Measurements from ENCODE around the gene REM2.

REM2 gene

DNA sequence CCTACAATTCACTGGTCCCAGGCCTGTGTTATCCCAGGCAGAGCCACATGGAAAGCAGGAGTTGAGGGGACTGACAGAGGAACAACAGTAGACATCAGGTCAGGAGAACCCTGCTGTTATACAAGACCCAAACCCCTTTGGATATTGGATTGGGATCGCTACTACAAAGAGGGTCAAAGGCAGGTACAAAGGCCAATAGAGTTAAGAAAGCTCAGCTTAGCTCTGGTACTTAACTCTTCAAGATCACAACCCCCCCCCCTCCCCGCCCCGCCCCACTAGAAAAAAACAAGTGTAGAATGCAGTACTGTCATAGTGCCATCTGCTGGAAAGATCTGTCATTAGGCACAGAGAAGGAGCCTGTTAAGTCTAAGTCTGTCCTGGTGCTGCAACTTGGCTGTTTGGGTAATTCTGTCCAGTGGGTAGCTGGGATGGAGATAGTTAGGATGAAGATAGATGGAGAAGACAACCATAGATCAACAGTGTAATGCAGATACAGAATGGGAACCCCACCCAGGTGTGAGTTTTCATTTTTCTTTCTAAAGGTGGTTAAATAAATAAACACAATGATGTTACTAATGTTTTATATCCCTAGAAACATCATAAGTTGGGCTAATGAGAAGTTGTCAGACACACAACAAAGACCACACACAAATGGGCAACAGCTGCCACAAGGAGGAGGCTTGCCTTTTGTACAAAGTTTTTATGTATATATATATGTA lies 17.2 kb downstream of the REM2 start:
- Histone ChIP-seq H3K4me3 (ENCODE audit: control insufficient read depth in 1 of 7, extremely low read depth in 1 of 7, insufficient read depth in 4 of 7, low read depth in 2 of 7, low read length in 6 of 7) (no peak overlapping the region), H3K9me3 (ENCODE audit: control extremely low read depth in 1 of 5, control insufficient read depth in 4 of 5, insufficient read depth in 2 of 5, low read depth in 1 of 5, low read length in 4 of 5) (no peaks in the 10 kb centered on the region), H3K4me1 (ENCODE audit: control extremely low read depth in 1 of 4, control insufficient read depth in 4 of 4, insufficient read depth in 4 of 4, low read length in 3 of 4) (no peaks in the 10 kb centered on the region), H3K36me3 (ENCODE audit: control insufficient read depth in 4 of 4, insufficient read depth in 4 of 4, low read length in 3 of 4) (peaks cover 27 to 59% (median 41%) of the 10 kb centered on the region in 4 experiments), H3K27me3 (replicated peaks in 2 of 5; ENCODE audit: control insufficient read depth in 4 of 5, insufficient read depth in 5 of 5, low read length in 4 of 5) (peaks cover 0 to 2% (median 0%) of the 10 kb centered on the region in 5 experiments), H3K27ac (ENCODE audit: insufficient read depth in 1 of 2, low read depth in 1 of 2, low read length in 2 of 2, poor library complexity in 1 of 2, severe bottlenecking in 2 of 2) (no peak overlapping the region)
- peak; percentile 72 to 84 (median 79) for DNase-seq
- POLR2A ChIA-PET: no interaction called here
- 63% methylated on average over 1 of the region's 3 CpGs for WGBS (ENCODE audit: insufficient coverage)
- CTCF ChIA-PET: interaction anchor here (0.6 to 9.3 kb wide), 18 partner anchors 11 to 400 kb away, joined by 3 to 143 read pairs (median 6); partner anchors contain the start of genes LRP10 and REM2

- no peak overlapping the region for H3K4me3 ChIP-seq (ENCODE audit: control insufficient read depth in 1 of 7, extremely low read depth in 1 of 7, insufficient read depth in 4 of 7, low read depth in 2 of 7, low read length in 6 of 7)
- ChIA-PET CTCF (interaction anchor here (0.6 to 9.3 kb wide), 15 partner anchors 8 to 345 kb away, joined by 3 to 143 read pairs (median 7); partner anchors contain the start of genes LRP10 and REM2), POLR2A (interaction anchor here (0.8 kb wide), 1 partner anchor 312 kb away, joined by 3 read pairs; no protein-coding TSS in a partner anchor)
- no peaks in the 10 kb centered on the region for H3K27me3 ChIP-seq (replicated peaks in 2 of 5; ENCODE audit: control insufficient read depth in 4 of 5, insufficient read depth in 5 of 5, low read length in 4 of 5)
- H3K36me3 ChIP-seq (ENCODE audit: control insufficient read depth in 4 of 4, insufficient read depth in 4 of 4, low read length in 3 of 4): peaks cover 29 to 74% (median 54%) of the 10 kb centered on the region in 4 experiments
- no peak overlapping the region for H3K27ac ChIP-seq (ENCODE audit: insufficient read depth in 1 of 2, low read depth in 1 of 2, low read length in 2 of 2, poor library complexity in 1 of 2, severe bottlenecking in 2 of 2)
- H3K4me1 ChIP-seq (ENCODE audit: control extremely low read depth in 1 of 4, control insufficient read depth in 4 of 4, insufficient read depth in 4 of 4, low read length in 3 of 4): no peaks in the 10 kb centered on the region
- 100% methylated on average over 5 of the region's 7 CpGs for WGBS (ENCODE audit: insufficient coverage)
- H3K9me3 ChIP-seq (ENCODE audit: control extremely low read depth in 1 of 5, control insufficient read depth in 4 of 5, insufficient read depth in 2 of 5, low read depth in 1 of 5, low read length in 4 of 5): no peaks in the 10 kb centered on the region
- no peak for DNase-seq
These were observed 18.8 kb downstream of the REM2 start for GRCh38 chr14:22901799-22902198.

DNA sequence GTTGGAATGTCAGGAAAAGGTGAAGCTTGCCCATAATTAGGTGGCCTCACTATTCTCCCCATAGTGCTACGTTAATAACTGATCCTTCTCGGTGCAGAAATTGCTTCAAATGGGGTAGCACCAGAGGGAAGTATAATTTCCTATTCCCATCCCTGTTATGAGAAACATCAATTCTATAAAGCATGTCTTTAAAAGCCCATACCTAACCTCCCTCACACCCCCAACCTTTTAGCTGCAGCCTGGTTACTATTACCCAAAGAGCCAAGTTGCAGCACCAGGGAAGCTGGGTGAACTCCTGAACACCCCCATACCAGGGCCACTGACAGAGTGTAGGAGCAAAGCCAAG lies 20.7 kb downstream of the REM2 start:
- ChIA-PET POLR2A (no interaction called here), CTCF (interaction anchor here (0.9 to 9.3 kb wide), 7 partner anchors 10 to 91 kb away, joined by 3 to 143 read pairs (median 7); partner anchors contain the start of genes LRP10 and REM2)
- Histone ChIP-seq H3K36me3 (ENCODE audit: control insufficient read depth in 4 of 4, insufficient read depth in 4 of 4, low read length in 3 of 4) (peaks cover 22 to 93% (median 60%) of the 10 kb centered on the region in 4 experiments), H3K27ac (ENCODE audit: insufficient read depth in 1 of 2, low read depth in 1 of 2, low read length in 2 of 2, poor library complexity in 1 of 2, severe bottlenecking in 2 of 2) (no peak overlapping the region), H3K9me3 (ENCODE audit: control extremely low read depth in 1 of 5, control insufficient read depth in 4 of 5, insufficient read depth in 2 of 5, low read depth in 1 of 5, low read length in 4 of 5) (no peaks in the 10 kb centered on the region), H3K27me3 (replicated peaks in 2 of 5; ENCODE audit: control insufficient read depth in 4 of 5, insufficient read depth in 5 of 5, low read length in 4 of 5) (no peaks in the 10 kb centered on the region), H3K4me1 (ENCODE audit: control extremely low read depth in 1 of 4, control insufficient read depth in 4 of 4, insufficient read depth in 4 of 4, low read length in 3 of 4) (no peaks in the 10 kb centered on the region), H3K4me3 (ENCODE audit: control insufficient read depth in 1 of 7, extremely low read depth in 1 of 7, insufficient read depth in 4 of 7, low read depth in 2 of 7, low read length in 6 of 7) (no peak overlapping the region)
- DNase-seq: no peak
- WGBS (ENCODE audit: insufficient coverage): 100% methylated on average over 2 of the region's 2 CpGs

DNA sequence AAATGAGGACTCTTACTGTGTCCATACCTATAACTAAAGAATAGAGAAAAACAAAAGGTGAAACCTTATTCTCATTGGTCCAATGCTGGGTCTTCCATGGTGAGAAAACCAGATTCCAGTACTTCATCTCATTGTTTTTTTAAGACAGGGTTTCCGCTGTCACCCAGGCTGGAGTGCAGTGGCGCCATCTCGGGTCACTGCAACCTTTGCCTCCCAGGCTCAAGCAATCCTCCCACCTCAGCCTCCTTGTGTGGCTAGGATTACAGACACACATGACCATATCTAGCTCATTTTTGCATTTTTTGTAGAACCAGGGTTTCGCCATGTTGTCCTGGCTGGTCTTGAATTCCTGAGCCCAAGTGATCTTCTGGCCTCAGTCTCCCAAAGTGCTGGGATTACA lies 22.6 kb downstream of the REM2 start:
- no peaks in the 10 kb centered on the region for H3K27me3 ChIP-seq (replicated peaks in 2 of 5; ENCODE audit: control insufficient read depth in 4 of 5, insufficient read depth in 5 of 5, low read length in 4 of 5)
- no peak overlapping the region for H3K27ac ChIP-seq (ENCODE audit: insufficient read depth in 1 of 2, low read depth in 1 of 2, low read length in 2 of 2, poor library complexity in 1 of 2, severe bottlenecking in 2 of 2)
- POLR2A ChIA-PET: interaction anchor here (0.9 kb wide), 1 partner anchor 9 kb away, joined by 3 read pairs; no protein-coding TSS in a partner anchor
- CTCF ChIA-PET: interaction anchor here (1.2 kb wide), 2 partner anchors 33 to 52 kb away, joined by 3 to 5 read pairs; no protein-coding TSS in a partner anchor
- no peaks in the 10 kb centered on the region for H3K9me3 ChIP-seq (ENCODE audit: control extremely low read depth in 1 of 5, control insufficient read depth in 4 of 5, insufficient read depth in 2 of 5, low read depth in 1 of 5, low read length in 4 of 5)
- DNase-seq: no peak
- WGBS (ENCODE audit: insufficient coverage): 94% methylated on average over 4 of the region's 4 CpGs
- H3K4me3 ChIP-seq (ENCODE audit: control insufficient read depth in 1 of 7, extremely low read depth in 1 of 7, insufficient read depth in 4 of 7, low read depth in 2 of 7, low read length in 6 of 7): no peak overlapping the region
- H3K4me1 ChIP-seq (ENCODE audit: control extremely low read depth in 1 of 4, control insufficient read depth in 4 of 4, insufficient read depth in 4 of 4, low read length in 3 of 4): no peaks in the 10 kb centered on the region
- peaks cover 25 to 89% (median 66%) of the 10 kb centered on the region in 4 experiments for H3K36me3 ChIP-seq (ENCODE audit: control insufficient read depth in 4 of 4, insufficient read depth in 4 of 4, low read length in 3 of 4)

GRCh38 chr14:22906073-22906472 lies 23.1 kb downstream of the REM2 start:
- Histone ChIP-seq H3K27me3 (replicated peaks in 2 of 5; ENCODE audit: control insufficient read depth in 4 of 5, insufficient read depth in 5 of 5, low read length in 4 of 5) (no peaks in the 10 kb centered on the region), H3K27ac (ENCODE audit: insufficient read depth in 1 of 2, low read depth in 1 of 2, low read length in 2 of 2, poor library complexity in 1 of 2, severe bottlenecking in 2 of 2) (no peak overlapping the region), H3K4me3 (ENCODE audit: control insufficient read depth in 1 of 7, extremely low read depth in 1 of 7, insufficient read depth in 4 of 7, low read depth in 2 of 7, low read length in 6 of 7) (no peak overlapping the region), H3K36me3 (ENCODE audit: control insufficient read depth in 4 of 4, insufficient read depth in 4 of 4, low read length in 3 of 4) (peaks cover 25 to 85% (median 64%) of the 10 kb centered on the region in 4 experiments), H3K4me1 (ENCODE audit: control extremely low read depth in 1 of 4, control insufficient read depth in 4 of 4, insufficient read depth in 4 of 4, low read length in 3 of 4) (no peaks in the 10 kb centered on the region), H3K9me3 (ENCODE audit: control extremely low read depth in 1 of 5, control insufficient read depth in 4 of 5, insufficient read depth in 2 of 5, low read depth in 1 of 5, low read length in 4 of 5) (no peaks in the 10 kb centered on the region)
- 94% methylated on average over 19 of the region's 20 CpGs for WGBS (ENCODE audit: insufficient coverage)
- no peak for DNase-seq
- ChIA-PET POLR2A (interaction anchor here (0.9 kb wide), 1 partner anchor 8 kb away, joined by 3 read pairs; no protein-coding TSS in a partner anchor), CTCF (interaction anchor here (1.2 kb wide), 1 partner anchor 53 kb away, joined by 3 read pairs; no protein-coding TSS in a partner anchor)

DNA sequence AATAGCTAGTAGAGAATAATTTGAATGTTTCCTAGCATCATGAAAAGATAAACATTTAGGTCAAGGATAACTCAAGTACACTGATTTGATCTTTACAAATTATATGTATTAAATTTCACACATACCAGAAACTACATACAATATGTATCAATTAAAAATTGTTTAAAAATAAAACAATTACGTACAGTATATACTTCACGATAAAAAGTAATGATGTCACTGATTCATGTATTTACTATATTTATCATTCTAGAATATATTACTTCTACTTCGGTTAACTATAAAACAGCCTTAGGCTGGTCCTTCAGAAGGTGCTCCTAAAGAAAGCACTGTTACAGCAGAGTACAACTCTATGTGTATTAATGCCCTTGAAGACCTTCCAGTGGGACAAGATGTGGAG lies 24.4 kb downstream of the REM2 start:
- H3K4me1 ChIP-seq (ENCODE audit: control extremely low read depth in 1 of 4, control insufficient read depth in 4 of 4, insufficient read depth in 4 of 4, low read length in 3 of 4): no peaks in the 10 kb centered on the region
- ChIA-PET CTCF (interaction anchor here (0.9 to 1.5 kb wide), 2 partner anchors 9 to 35 kb away, joined by 3 read pairs; no protein-coding TSS in a partner anchor), POLR2A (no interaction called here)
- no CpG with 5 or more reads among the region's 3 CpGs for WGBS (ENCODE audit: insufficient coverage)
- no peaks in the 10 kb centered on the region for H3K27me3 ChIP-seq (replicated peaks in 2 of 5; ENCODE audit: control insufficient read depth in 4 of 5, insufficient read depth in 5 of 5, low read length in 4 of 5)
- H3K36me3 ChIP-seq (ENCODE audit: control insufficient read depth in 4 of 4, insufficient read depth in 4 of 4, low read length in 3 of 4): peaks cover 23 to 74% (median 53%) of the 10 kb centered on the region in 4 experiments
- H3K9me3 ChIP-seq (ENCODE audit: control extremely low read depth in 1 of 5, control insufficient read depth in 4 of 5, insufficient read depth in 2 of 5, low read depth in 1 of 5, low read length in 4 of 5): no peaks in the 10 kb centered on the region
- no peak for DNase-seq
- no peak overlapping the region for H3K27ac ChIP-seq (ENCODE audit: insufficient read depth in 1 of 2, low read depth in 1 of 2, low read length in 2 of 2, poor library complexity in 1 of 2, severe bottlenecking in 2 of 2)
- H3K4me3 ChIP-seq (ENCODE audit: control insufficient read depth in 1 of 7, extremely low read depth in 1 of 7, insufficient read depth in 4 of 7, low read depth in 2 of 7, low read length in 6 of 7): no peak overlapping the region

GRCh38 chr14:22908601-22909000 lies 25.6 kb downstream of the REM2 start:
- H3K27me3 ChIP-seq (replicated peaks in 2 of 5; ENCODE audit: control insufficient read depth in 4 of 5, insufficient read depth in 5 of 5, low read length in 4 of 5): no peaks in the 10 kb centered on the region
- H3K4me1 ChIP-seq (ENCODE audit: control extremely low read depth in 1 of 4, control insufficient read depth in 4 of 4, insufficient read depth in 4 of 4, low read length in 3 of 4): no peaks in the 10 kb centered on the region
- DNase-seq: no peak
- 96% methylated on average over 8 of the region's 8 CpGs for WGBS (ENCODE audit: insufficient coverage)
- no peak overlapping the region for H3K27ac ChIP-seq (ENCODE audit: insufficient read depth in 1 of 2, low read depth in 1 of 2, low read length in 2 of 2, poor library complexity in 1 of 2, severe bottlenecking in 2 of 2)
- H3K36me3 ChIP-seq (ENCODE audit: control insufficient read depth in 4 of 4, insufficient read depth in 4 of 4, low read length in 3 of 4): peaks cover 18 to 64% (median 47%) of the 10 kb centered on the region in 4 experiments
- no peaks in the 10 kb centered on the region for H3K9me3 ChIP-seq (ENCODE audit: control extremely low read depth in 1 of 5, control insufficient read depth in 4 of 5, insufficient read depth in 2 of 5, low read depth in 1 of 5, low read length in 4 of 5)
- ChIA-PET POLR2A (no interaction called here), CTCF (interaction anchor here (0.9 kb wide), 1 partner anchor 28 kb away, joined by 3 read pairs; no protein-coding TSS in a partner anchor)
- H3K4me3 ChIP-seq (ENCODE audit: control insufficient read depth in 1 of 7, extremely low read depth in 1 of 7, insufficient read depth in 4 of 7, low read depth in 2 of 7, low read length in 6 of 7): no peak overlapping the region

Data from common myeloid progenitor, CD34-positive (primary cell).